Left cardiac atrium (tissue), 4 donors: ENCODE data around the gene TMEM44. TPM values are rescaled to one million over a fixed set of nuclear protein-coding genes. Genes with fewer than 3 reads are reported as not detected.

Experiments
- ATAC-seq, 2 donors: fragments of 200-7000 bp; cut with Tn5 transposase; one replicate each; pipeline ENCODE4 v1.9.1; 2020; ENCODE audit warnings: mild to moderate bottlenecking in 2 of 2, moderate library complexity in 2 of 2
- DNase-seq: peaks from one replicate; pipeline ENCODE4 v3.0.0-alpha.2; 2020
- intact Hi-C, 2 donors: fragments of 100-400 bp; cut with DNase I; formaldehyde crosslinking; loops; one replicate each; pipeline versions ENCODE4 v1.14.1 to v1.15.1; 2022 to 2023
- total RNA-seq, 2 donors: library from RNA; stranded (reverse); fragmentation: NEBNext Ultra II Directional; extraction: Animal tissue kit (Norgen Biotek cat#: 25700); gene quantifications; one replicate each; pipeline ENCODE4 v1.2.1, GENCODE V29; 2021
- donor health status: DM: no; HTN: yes; CAD: no.
- donor health status: DM: no; HTN: yes; CAD: no; lungs with severe emphysema.
- donor health status: DM: yes; HTN: yes; CAD: no.
- donor health status: Dilated cardiomyopathy.

Gene TMEM44
- total RNA-seq, 2 donors from 2014 or later = 5.6 to 12.1 TPM

- peak in 1 of 2 donors; percentile 20 for ATAC-seq
- intact Hi-C loops = loop anchor here (5.0 kb wide), 2 partner anchors 111 to 121 kb away; no protein-coding TSS in a partner anchor
- DNase-seq = no peak
Measured at GRCh38 chr3:194588741-194589140, 44.5 kb downstream of the TMEM44 start.

- ATAC-seq (no peak), DNase-seq (no peak)
- intact Hi-C loops = loop anchor here (5.0 kb wide), 2 partner anchors 111 to 121 kb away; no protein-coding TSS in a partner anchor
Measured at GRCh38 chr3:194588236-194588635, 45.0 kb downstream of the TMEM44 start.

GRCh38 chr3:194587438-194587931 lies 45.7 kb downstream of the TMEM44 start:
- DNase-seq (peak; percentile 87), ATAC-seq (peak; percentile 59 to 60)
- intact Hi-C loops = loop anchor here (5.0 kb wide), 2 partner anchors 110 to 120 kb away; no protein-coding TSS in a partner anchor

- DNase-seq (no peak), ATAC-seq (peak in 1 of 2 donors; percentile 16)
- intact Hi-C loops = loop anchor here (5.0 kb wide), 2 partner anchors 110 to 120 kb away; no protein-coding TSS in a partner anchor
Measured at GRCh38 chr3:194586836-194587235, 46.4 kb downstream of the TMEM44 start.

GRCh38 chr3:194585880-194586281 lies 47.3 kb downstream of the TMEM44 start:
- DNase-seq (no peak), ATAC-seq (no peak)
- intact Hi-C loops = loop anchor here (5.0 kb wide), 2 partner anchors 109 to 119 kb away; no protein-coding TSS in a partner anchor

- ATAC-seq = no peak
- intact Hi-C loops = loop anchor here (5.0 kb wide), 2 partner anchors 108 to 118 kb away; no protein-coding TSS in a partner anchor
- peak; percentile 62 for DNase-seq
Measured at GRCh38 chr3:194584866-194585265, 48.4 kb downstream of the TMEM44 start.

- intact Hi-C loops = no loop called here
- ATAC-seq (peak in 1 of 2 donors; percentile 5), DNase-seq (no peak)
Measured at GRCh38 chr3:194584320-194584776, 48.9 kb downstream of the TMEM44 start.

- intact Hi-C loops = no loop called here
- DNase-seq = no peak
- ATAC-seq = no peak
Measured at GRCh38 chr3:194582196-194582905, 50.9 kb downstream of the TMEM44 start.

- ATAC-seq (peak; percentile 68 to 81), DNase-seq (peak; percentile 80)
- intact Hi-C loops = no loop called here
Measured at GRCh38 chr3:194579091-194579606, 54.1 kb downstream of the TMEM44 start.

GRCh38 chr3:194577986-194578905 lies 55.0 kb downstream of the TMEM44 start:
- peak; percentile 76 for DNase-seq
- ATAC-seq = peak in 1 of 2 donors; percentile 71
- intact Hi-C loops = no loop called here

- ATAC-seq (peak; percentile 25 to 43), DNase-seq (peak; percentile 67)
- intact Hi-C loops = no loop called here
Measured at GRCh38 chr3:194575484-194576210, 57.6 kb downstream of the TMEM44 start.

- peak in 1 of 2 donors; percentile 16 for ATAC-seq
- DNase-seq = peak; percentile 49
- intact Hi-C loops = loop anchor here in 1 of 2 donors (5.0 kb wide), 1 partner anchor 48 kb away; no protein-coding TSS in a partner anchor
Measured at GRCh38 chr3:194574639-194575483, 58.4 kb downstream of the TMEM44 start.

- intact Hi-C loops = loop anchor here in 1 of 2 donors (2.0 to 5.0 kb wide), 2 partner anchors 47 to 101 kb away; no protein-coding TSS in a partner anchor
- ATAC-seq (peak; percentile 45 to 70), DNase-seq (peak; percentile 58)
Measured at GRCh38 chr3:194573680-194574437, 59.4 kb downstream of the TMEM44 start.

GRCh38 chr3:194572944-194573491 lies 60.2 kb downstream of the TMEM44 start:
- ATAC-seq (no peak), DNase-seq (no peak)
- intact Hi-C loops = loop anchor here in 1 of 2 donors (2.0 to 5.0 kb wide), 2 partner anchors 46 to 100 kb away; no protein-coding TSS in a partner anchor

- intact Hi-C loops = loop anchor here in 1 of 2 donors (2.0 to 5.0 kb wide), 2 partner anchors 45 to 99 kb away; no protein-coding TSS in a partner anchor
- ATAC-seq (peak; percentile 64 to 71), DNase-seq (peak; percentile 88)
Measured at GRCh38 chr3:194572143-194572789, 61.0 kb downstream of the TMEM44 start.
